ENCODE data around the gene TMEM131. TPM values are rescaled to one million over a fixed set of nuclear protein-coding genes. Genes with fewer than 3 reads are reported as not detected.

The TMEM131 gene
- total and polyA plus RNA-seq, 10 of the 15 experiments (the other 5 are each of a cell fraction or from before 2014, with no cell fraction given) = 6.0 to 48.2 (median 23.2) TPM

DNA sequence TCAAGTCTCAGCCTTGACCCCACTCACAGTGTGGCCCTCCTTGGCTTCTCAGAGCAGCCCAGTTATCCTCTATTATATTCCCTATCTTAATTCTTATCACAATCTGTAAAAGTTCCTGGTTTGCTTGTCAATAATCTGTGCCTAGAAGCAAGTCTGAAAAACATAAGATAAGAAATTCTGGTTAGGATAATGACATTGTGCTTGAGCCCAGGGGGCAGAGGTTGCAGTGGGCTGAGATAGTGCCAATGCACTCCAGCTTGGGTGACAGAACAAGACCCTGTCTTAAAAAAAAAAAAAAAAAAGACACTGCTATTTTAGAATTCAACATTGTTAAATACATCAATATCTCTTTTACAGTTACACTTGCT lies 63.9 kb downstream of the TMEM131 start (continued):
- TF ChIP-seq, protein P1, sequence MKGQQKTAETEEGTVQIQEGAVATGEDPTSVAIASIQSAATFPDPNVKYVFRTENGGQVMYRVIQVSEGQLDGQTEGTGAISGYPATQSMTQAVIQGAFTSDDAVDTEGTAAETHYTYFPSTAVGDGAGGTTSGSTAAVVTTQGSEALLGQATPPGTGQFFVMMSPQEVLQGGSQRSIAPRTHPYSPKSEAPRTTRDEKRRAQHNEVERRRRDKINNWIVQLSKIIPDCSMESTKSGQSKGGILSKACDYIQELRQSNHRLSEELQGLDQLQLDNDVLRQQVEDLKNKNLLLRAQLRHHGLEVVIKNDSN (IDR thresholded peaks at IDR 0.05; ENCODE audit: borderline replicate concordance, extremely low read length, insufficient read depth, low read depth, low read length) = no peak
- TF ChIP-seq RELA (IDR thresholded peaks at IDR 0.05; ENCODE audit: borderline replicate concordance, partially characterized antibody) = no peak
- TF ChIP-seq, protein P2, sequence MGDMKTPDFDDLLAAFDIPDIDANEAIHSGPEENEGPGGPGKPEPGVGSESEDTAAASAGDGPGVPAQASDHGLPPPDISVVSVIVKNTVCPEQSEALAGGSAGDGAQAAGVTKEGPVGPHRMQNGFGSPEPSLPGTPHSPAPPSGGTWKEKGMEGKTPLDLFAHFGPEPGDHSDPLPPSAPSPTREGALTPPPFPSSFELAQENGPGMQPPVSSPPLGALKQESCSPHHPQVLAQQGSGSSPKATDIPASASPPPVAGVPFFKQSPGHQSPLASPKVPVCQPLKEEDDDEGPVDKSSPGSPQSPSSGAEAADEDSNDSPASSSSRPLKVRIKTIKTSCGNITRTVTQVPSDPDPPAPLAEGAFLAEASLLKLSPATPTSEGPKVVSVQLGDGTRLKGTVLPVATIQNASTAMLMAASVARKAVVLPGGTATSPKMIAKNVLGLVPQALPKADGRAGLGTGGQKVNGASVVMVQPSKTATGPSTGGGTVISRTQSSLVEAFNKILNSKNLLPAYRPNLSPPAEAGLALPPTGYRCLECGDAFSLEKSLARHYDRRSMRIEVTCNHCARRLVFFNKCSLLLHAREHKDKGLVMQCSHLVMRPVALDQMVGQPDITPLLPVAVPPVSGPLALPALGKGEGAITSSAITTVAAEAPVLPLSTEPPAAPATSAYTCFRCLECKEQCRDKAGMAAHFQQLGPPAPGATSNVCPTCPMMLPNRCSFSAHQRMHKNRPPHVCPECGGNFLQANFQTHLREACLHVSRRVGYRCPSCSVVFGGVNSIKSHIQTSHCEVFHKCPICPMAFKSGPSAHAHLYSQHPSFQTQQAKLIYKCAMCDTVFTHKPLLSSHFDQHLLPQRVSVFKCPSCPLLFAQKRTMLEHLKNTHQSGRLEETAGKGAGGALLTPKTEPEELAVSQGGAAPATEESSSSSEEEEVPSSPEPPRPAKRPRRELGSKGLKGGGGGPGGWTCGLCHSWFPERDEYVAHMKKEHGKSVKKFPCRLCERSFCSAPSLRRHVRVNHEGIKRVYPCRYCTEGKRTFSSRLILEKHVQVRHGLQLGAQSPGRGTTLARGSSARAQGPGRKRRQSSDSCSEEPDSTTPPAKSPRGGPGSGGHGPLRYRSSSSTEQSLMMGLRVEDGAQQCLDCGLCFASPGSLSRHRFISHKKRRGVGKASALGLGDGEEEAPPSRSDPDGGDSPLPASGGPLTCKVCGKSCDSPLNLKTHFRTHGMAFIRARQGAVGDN (IDR thresholded peaks at IDR 0.05) = no peak

DNA sequence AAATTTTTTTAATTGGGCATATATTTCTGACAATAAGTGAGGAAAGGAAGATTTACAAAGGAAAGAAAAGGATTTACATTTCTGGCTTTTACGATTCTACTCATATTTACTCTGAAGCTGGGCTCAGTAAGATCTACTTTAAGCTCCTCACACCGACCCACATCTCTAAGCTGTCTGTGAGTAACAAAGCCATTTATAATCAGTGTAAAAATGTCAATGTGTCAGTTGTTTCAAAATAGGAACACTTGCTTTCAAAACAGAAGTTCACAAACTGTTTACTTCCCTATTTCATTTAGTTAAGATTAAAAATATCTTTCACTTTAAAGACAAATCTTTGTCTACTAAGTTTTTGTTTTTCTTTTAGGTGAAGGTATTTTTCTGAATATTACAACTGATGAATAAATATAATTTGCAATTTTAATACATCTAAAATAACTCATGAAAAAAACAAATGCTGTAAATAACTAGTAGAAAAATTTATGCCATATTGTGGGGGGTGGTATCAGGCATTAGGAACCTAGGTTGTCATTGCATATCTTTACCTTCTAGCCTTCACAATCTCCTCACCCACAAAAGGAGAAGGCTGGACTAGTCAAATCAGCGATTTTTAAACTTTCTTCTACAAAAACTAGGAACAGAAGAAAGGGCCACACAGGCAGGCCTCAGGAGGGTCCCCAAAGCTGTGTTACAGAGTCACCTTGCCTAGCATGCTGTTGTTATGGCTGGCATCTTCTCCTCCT lies 64.5 kb downstream of the TMEM131 start:
- Histone ChIP-seq H3K79me2 (ENCODE audit: control insufficient read depth, insufficient read depth, low read length) (peaks cover 86% of the 10 kb centered on the region), H3K36me3 (ENCODE audit: control insufficient read depth in 2 of 2, insufficient read depth in 2 of 2, low read length in 1 of 2) (peaks cover 0 to 3% of the 10 kb centered on the region in 2 experiments; a peak in 2 of 4 replicates), H3K4me1 (ENCODE audit: control insufficient read depth, insufficient read depth, low read length) (peaks cover 54% of the 10 kb centered on the region), H3K27me3 (replicated peaks in 1 of 2; ENCODE audit: control insufficient read depth in 2 of 2, insufficient read depth in 2 of 2, low read length in 1 of 2) (no peaks in the 10 kb centered on the region), H3K9ac (ENCODE audit: control insufficient read depth, insufficient read depth, low read length) (peak overlapping the region; percentile 46), H3K27ac (ENCODE audit: control insufficient read depth, insufficient read depth) (peak overlapping the region; percentile 81), H4K20me1 (ENCODE audit: control insufficient read depth, insufficient read depth) (no peaks in the 10 kb centered on the region), H3K9me3 (replicated peaks; ENCODE audit: control insufficient read depth, insufficient read depth, low read length) (no peaks in the 10 kb centered on the region; the same call in 2 of the 3 replicates), H3K4me3 (peak overlapping the region; percentile 46; the same call in 1 of the 2 replicates), H2AFZ (ENCODE audit: control insufficient read depth, low read depth, low read length) (no peak overlapping the region), H3K4me2 (ENCODE audit: control insufficient read depth, insufficient read depth) (peak overlapping the region; percentile 78)
- in situ Hi-C loops (cut with MboI) = no loop called here
- TSS peak; percentile 21 for BruUV-seq (replicated peaks)
- ATAC-seq (peak; percentile 71), DNase-seq (ENCODE audit: low read depth, low spot score) (no peak), FAIRE-seq (peak; percentile 7)
- intact Hi-C loops (cut with micrococcal nuclease; ENCODE audit: unreplicated experiment) = no loop called here
- 2% methylated on average over 3 of the region's 3 CpGs for WGBS (ENCODE audit: insufficient coverage, insufficient replicate concordance, low lambda C conversion rate, missing lambda C conversion rate)
- CTCF ChIA-PET = interaction anchor here (0.9 to 2.1 kb wide), 11 partner anchors 13 to 124 kb away, joined by 3 to 8 read pairs (median 3); no protein-coding TSS in a partner anchor
- POLR2A ChIA-PET = interaction anchor here (1.2 to 3.7 kb wide), 10 partner anchors 11 to 65 kb away, joined by 3 to 13 read pairs (median 7); no protein-coding TSS in a partner anchor
- RAD21 ChIA-PET (ENCODE audit: unreplicated experiment) = interaction anchor here (0.5 to 5.2 kb wide), 26 partner anchors 10 to 229 kb away, joined by 3 to 38 read pairs (median 8); no protein-coding TSS in a partner anchor
- SMC1A ChIA-PET (ENCODE audit: uncharacterized antibody, unreplicated experiment) = interaction anchor here (1.1 to 4.8 kb wide), 29 partner anchors 11 to 124 kb away, joined by 3 to 55 read pairs (median 8); no protein-coding TSS in a partner anchor
- no peak for TF ChIP-seq GATAD2B (conservative IDR thresholded peaks at IDR 0.05; ENCODE audit: low read depth)
- TF ChIP-seq FOS (IDR thresholded peaks at IDR 0.05; ENCODE audit: borderline replicate concordance, extremely low read depth, insufficient read length) = no peak
- TF ChIP-seq CHD2 (IDR thresholded peaks at IDR 0.05; ENCODE audit: borderline replicate concordance, low read depth, low read length) = no peak
- TF ChIP-seq, protein P3, sequence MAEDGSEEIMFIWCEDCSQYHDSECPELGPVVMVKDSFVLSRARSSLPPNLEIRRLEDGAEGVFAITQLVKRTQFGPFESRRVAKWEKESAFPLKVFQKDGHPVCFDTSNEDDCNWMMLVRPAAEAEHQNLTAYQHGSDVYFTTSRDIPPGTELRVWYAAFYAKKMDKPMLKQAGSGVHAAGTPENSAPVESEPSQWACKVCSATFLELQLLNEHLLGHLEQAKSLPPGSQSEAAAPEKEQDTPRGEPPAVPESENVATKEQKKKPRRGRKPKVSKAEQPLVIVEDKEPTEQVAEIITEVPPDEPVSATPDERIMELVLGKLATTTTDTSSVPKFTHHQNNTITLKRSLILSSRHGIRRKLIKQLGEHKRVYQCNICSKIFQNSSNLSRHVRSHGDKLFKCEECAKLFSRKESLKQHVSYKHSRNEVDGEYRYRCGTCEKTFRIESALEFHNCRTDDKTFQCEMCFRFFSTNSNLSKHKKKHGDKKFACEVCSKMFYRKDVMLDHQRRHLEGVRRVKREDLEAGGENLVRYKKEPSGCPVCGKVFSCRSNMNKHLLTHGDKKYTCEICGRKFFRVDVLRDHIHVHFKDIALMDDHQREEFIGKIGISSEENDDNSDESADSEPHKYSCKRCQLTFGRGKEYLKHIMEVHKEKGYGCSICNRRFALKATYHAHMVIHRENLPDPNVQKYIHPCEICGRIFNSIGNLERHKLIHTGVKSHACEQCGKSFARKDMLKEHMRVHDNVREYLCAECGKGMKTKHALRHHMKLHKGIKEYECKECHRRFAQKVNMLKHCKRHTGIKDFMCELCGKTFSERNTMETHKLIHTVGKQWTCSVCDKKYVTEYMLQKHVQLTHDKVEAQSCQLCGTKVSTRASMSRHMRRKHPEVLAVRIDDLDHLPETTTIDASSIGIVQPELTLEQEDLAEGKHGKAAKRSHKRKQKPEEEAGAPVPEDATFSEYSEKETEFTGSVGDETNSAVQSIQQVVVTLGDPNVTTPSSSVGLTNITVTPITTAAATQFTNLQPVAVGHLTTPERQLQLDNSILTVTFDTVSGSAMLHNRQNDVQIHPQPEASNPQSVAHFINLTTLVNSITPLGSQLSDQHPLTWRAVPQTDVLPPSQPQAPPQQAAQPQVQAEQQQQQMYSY (CRISPR knock-in tag; IDR thresholded peaks at IDR 0.05) = no peak
- TF ChIP-seq MTA3 (IDR thresholded peaks at IDR 0.05; ENCODE audit: borderline replicate concordance, low read length) = no peak
- TF ChIP-seq, protein P4, sequence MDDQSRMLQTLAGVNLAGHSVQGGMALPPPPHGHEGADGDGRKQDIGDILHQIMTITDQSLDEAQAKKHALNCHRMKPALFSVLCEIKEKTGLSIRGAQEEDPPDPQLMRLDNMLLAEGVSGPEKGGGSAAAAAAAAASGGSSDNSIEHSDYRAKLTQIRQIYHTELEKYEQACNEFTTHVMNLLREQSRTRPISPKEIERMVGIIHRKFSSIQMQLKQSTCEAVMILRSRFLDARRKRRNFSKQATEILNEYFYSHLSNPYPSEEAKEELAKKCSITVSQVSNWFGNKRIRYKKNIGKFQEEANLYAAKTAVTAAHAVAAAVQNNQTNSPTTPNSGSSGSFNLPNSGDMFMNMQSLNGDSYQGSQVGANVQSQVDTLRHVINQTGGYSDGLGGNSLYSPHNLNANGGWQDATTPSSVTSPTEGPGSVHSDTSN (IDR thresholded peaks at IDR 0.05; ENCODE audit: insufficient replicate concordance, low read depth, low read length) = peak; percentile 48

All from GM12878 (cell line).